K562 (cell line): ENCODE results near the gene SH3BGRL2. TPM values are rescaled to one million over a fixed set of nuclear protein-coding genes. Genes with fewer than 3 reads are reported as not detected.

ENCODE experiments used
- ATAC-seq: fragments of 200-7000 bp; cut with Tn5 transposase; 3 replicates; pipeline ENCODE4 v1.9.1; 2020; ENCODE audit warnings: moderate library complexity
- BruUV-seq: library from RNA; stranded (reverse); fragments of 400-500 nt; replicated peaks from 2 replicates; lab custom pipeline; 2021; lab: Mats Ljungman, UMichigan
- CTCF ChIA-PET: fragments of 300-600 bp; formaldehyde crosslinking; extraction: SDS; loops from one replicate; lab custom pipeline; 2021; ENCODE audit warnings: low intra/inter-chr PET ratio; lab: Yijun Ruan, JAX
- POLR2A ChIA-PET: fragments of 300-600, 350-650 bp; sonication (Branson Sonifier 250); formaldehyde crosslinking; extraction: SDS; loops from one replicate; lab custom pipeline; 2021; ENCODE audit warnings: antibody characterized with exemption, inconsistent platforms; lab: Yijun Ruan, JAX
- DNase-seq, 4 experiments: peaks; one replicate each; pipeline versions ENCODE4 v3.0.0 to v3.0.0-alpha.2; 2011 to 2018; ENCODE audit warnings: low spot score in 3 of 4, mixed read lengths in 3 of 4; ENCODE audit errors: extremely low read depth in 1 of 4
- FAIRE-seq: peaks from 2 replicates; lab custom pipeline; 2011; peaks lifted over from hg19 to GRCh38; lab: Jason Lieb, UNC
- H2AFZ ChIP-seq: 2 replicates; pipeline ENCODE4 v1.6.0; 2011; ENCODE audit warnings: low read depth, low read length, control low read depth, inconsistent platforms
- H3K27ac ChIP-seq: fragments of 200-600 bp; 3 replicates; pipeline ENCODE4 v1.8.0; 2011; ENCODE audit warnings: low read depth, mild to moderate bottlenecking, control low read depth, inconsistent platforms, low read length, moderate library complexity, mixed read lengths; ENCODE audit errors: extremely low read depth
- H3K27me3 ChIP-seq, 2 experiments: fragments of 300-600 bp in 1 of 2; 2 replicates in 1 of 2; 3 replicates in 1 of 2; pipeline versions ENCODE4 v1.6.0 to v1.8.0; 2011; ENCODE audit warnings: inconsistent platforms in 2 of 2, low read length in 2 of 2, mild to moderate bottlenecking in 1 of 2, mixed read lengths in 1 of 2, moderate library complexity in 1 of 2; ENCODE audit not compliant: control insufficient read depth in 2 of 2, insufficient read depth in 2 of 2
- H3K36me3 ChIP-seq: fragments of 300-600 bp; 3 replicates; pipeline ENCODE4 v1.8.0; 2011; ENCODE audit warnings: mild to moderate bottlenecking, low read length, inconsistent platforms; ENCODE audit not compliant: control insufficient read depth, insufficient read depth
- H3K4me1 ChIP-seq, 2 experiments: fragments of 200-600 bp in 1 of 2; replicated peaks in 1 of 2; 2 replicates in 1 of 2; 3 replicates in 1 of 2; pipeline versions ENCODE4 v1.5.1 to v1.8.0; 2011; ENCODE audit warnings: inconsistent platforms in 2 of 2, low read length in 2 of 2, mild to moderate bottlenecking in 1 of 2, mixed read lengths in 1 of 2, moderate library complexity in 1 of 2; ENCODE audit not compliant: control insufficient read depth in 2 of 2, insufficient read depth in 2 of 2
- H3K4me2 ChIP-seq: 2 replicates; pipeline ENCODE4 v1.6.1; 2011; ENCODE audit warnings: low read length, control low read depth, inconsistent platforms, mixed read lengths; ENCODE audit not compliant: insufficient read depth
- H3K4me3 ChIP-seq: fragments of 200-600 bp; sonication (generic), shearing (Covaris generic); 2 replicates; pipeline ENCODE4 v1.5.1; 2016; ENCODE audit warnings: control low read depth, inconsistent platforms
- H3K79me2 ChIP-seq: fragments of 200-600 bp; 3 replicates; pipeline ENCODE4 v1.8.0; 2011; ENCODE audit warnings: low read length, inconsistent platforms; ENCODE audit not compliant: control insufficient read depth, insufficient read depth
- H3K9ac ChIP-seq, 2 experiments: 2 replicates each; pipeline versions ENCODE4 v1.6.0 to v1.6.1; 2011; ENCODE audit warnings: low read depth in 2 of 2, low read length in 2 of 2, control low read depth in 1 of 2, inconsistent platforms in 1 of 2, mild to moderate bottlenecking in 1 of 2, mixed read lengths in 1 of 2; ENCODE audit not compliant: insufficient read depth in 1 of 2
- H3K9me1 ChIP-seq: one replicate; pipeline ENCODE4 v1.6.0; 2011; ENCODE audit warnings: inconsistent platforms, mild to moderate bottlenecking, low read length, moderate library complexity; ENCODE audit not compliant: control insufficient read depth, insufficient read depth
- H3K9me3 ChIP-seq: replicated peaks from 2 replicates; pipeline ENCODE4 v1.5.1; 2011; ENCODE audit warnings: low read depth, low read length, inconsistent platforms; ENCODE audit not compliant: control insufficient read depth, insufficient read depth
- H4K20me1 ChIP-seq: replicated peaks from 2 replicates; pipeline ENCODE4 v1.6.1; 2011; ENCODE audit warnings: low read length, inconsistent platforms, mixed read lengths; ENCODE audit not compliant: control insufficient read depth, insufficient read depth
- KDM4B ChIP-seq, 2 experiments: fragments of 450-650 bp in 1 of 2; sonication (generic) in 1 of 2; IDR thresholded peaks; 2 replicates each; pipeline ENCODE4 v1.6.1; 2016 to 2017; ENCODE audit warnings: borderline replicate concordance in 2 of 2, antibody characterized with exemption in 1 of 2, low read depth in 1 of 2, mild to moderate bottlenecking in 1 of 2
- ZNF274 ChIP-seq: IDR thresholded peaks from 2 replicates; pipeline ENCODE4 v1.6.1; 2011; ENCODE audit warnings: low read depth, mild to moderate bottlenecking, low read length, moderate library complexity, borderline replicate concordance
- ZNF696 ChIP-seq: fragments of 250-450 bp; sonication (Bioruptor Pico); conservative IDR thresholded peaks from 2 replicates; pipeline ENCODE4 v1.4.0; 2020; ENCODE audit warnings: mild to moderate bottlenecking, moderate library complexity
- WGBS: fragments of 100-300 bp; shearing (Covaris generic); methylation state at CpG from one replicate; pipeline ENCODE4 v1.1.6; 2016; ENCODE audit warnings: low coverage, mixed read lengths; ENCODE audit not compliant: insufficient coverage; ENCODE audit errors: missing lambda C conversion rate; 5-methylcytosine and 5-hydroxymethylcytosine counted together
- in situ Hi-C: fragments of 300-500 bp; cut with MboI; formaldehyde crosslinking; loops from 4 replicates; pipeline ENCODE4 v1.15.0; 2018; ENCODE audit warnings: inconsistent platforms, mixed read lengths
- intact Hi-C: fragments of 100-400 bp; cut with micrococcal nuclease; formaldehyde crosslinking; loops from 2 replicates; pipeline ENCODE4 v1.14.2; 2022
- polyA plus RNA-seq, 8 experiments: library from polyadenylated mRNA; depleted of rRNA in 4 of 8; stranded (reverse) in 5 of 8; unstranded in 3 of 8; fragments of >200 nt; fragmentation: Nextera tagmentation in 2 of 8; fragmentation: Illumina TruSeq in 1 of 8; extraction: Ambion mirVana in 2 of 8; extraction: Trizol in 1 of 8; gene quantifications; 2 replicates each; pipeline versions ENCODE4 v1.2.1 to v1.2.3, GENCODE V29; 2011 to 2014; ENCODE audit warnings: inconsistent platforms in 1 of 8, missing spikeins in 1 of 8
- total RNA-seq, 7 experiments: library from RNA; depleted of rRNA in 6 of 7; stranded (reverse); fragments of >200 nt in 6 of 7; fragmentation: Illumina TruSeq in 2 of 7; extraction: Trizol in 2 of 7; gene quantifications; 2 replicates each; pipeline versions ENCODE4 v1.2.1 to v1.2.3, GENCODE V29; 2011 to 2021; ENCODE audit warnings: low replicate concordance in 1 of 7
- TF ChIP-seq, protein P1 (sequence below): fragments of 250-450 bp; sonication (Bioruptor Pico); IDR thresholded peaks from 2 replicates; pipeline ENCODE4 v1.4.0; 2020
- TF ChIP-seq, protein P2 (sequence below), 2 experiments: fragments of 450-650 bp; formaldehyde crosslinking in 1 of 2; IDR thresholded peaks; 2 replicates each; pipeline versions ENCODE4 v1.4.0 to v1.6.1; 2014 to 2020; ENCODE audit warnings: mild to moderate bottlenecking in 2 of 2, borderline replicate concordance in 1 of 2, low read depth in 1 of 2
- TF ChIP-seq, protein P3 (sequence below): fragments of 250-450 bp; sonication (Bioruptor Pico); IDR thresholded peaks from 2 replicates; pipeline ENCODE4 v1.8.0; 2021; ENCODE audit warnings: mild to moderate bottlenecking, moderate library complexity

The SH3BGRL2 gene
- total and polyA plus RNA-seq, 9 of the 15 experiments (the other 6 are each of a cell fraction or from before 2014, with no cell fraction given) = 4.4 to 12.1 (median 7.3) TPM

DNA sequence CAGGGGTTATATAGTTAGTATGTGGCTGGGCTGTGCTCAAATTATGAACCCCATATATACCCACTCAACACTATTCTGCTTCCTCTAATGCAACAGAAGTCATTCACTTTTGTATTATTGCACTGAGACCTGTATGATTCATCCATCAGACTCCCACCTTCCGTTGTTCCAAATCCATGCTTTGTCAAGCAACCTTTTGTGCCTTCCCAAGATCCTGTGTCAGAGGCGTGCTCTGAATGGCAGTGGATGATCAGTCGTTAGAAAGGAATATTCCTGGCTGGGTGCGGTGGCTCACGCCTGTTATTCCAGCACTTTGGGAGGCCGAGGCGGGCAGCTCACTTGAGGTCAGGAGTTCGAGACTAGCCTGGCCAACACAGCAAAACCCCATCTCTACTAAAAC lies 103.2 kb downstream of the SH3BGRL2 start:
- ATAC-seq (no peak), FAIRE-seq (no peak), DNase-seq (no peak)
- peaks cover 0 to 2% of the 10 kb centered on the region in 2 experiments; a peak in 1 of 5 replicates for H3K27me3 ChIP-seq
- 6% methylated on average over 8 of the region's 8 CpGs for WGBS
- H2AFZ ChIP-seq = no peak overlapping the region
- intact Hi-C loops (no loop called here), in situ Hi-C loops (no loop called here)
- no peak overlapping the region for H3K4me3 ChIP-seq
- ChIA-PET CTCF (no interaction called here), POLR2A (no interaction called here)
- BruUV-seq = no TSS peak
- H3K27ac ChIP-seq = no peak overlapping the region
- no peaks in the 10 kb centered on the region for H4K20me1 ChIP-seq
- H3K9me3 ChIP-seq = no peaks in the 10 kb centered on the region
- no peaks in the 10 kb centered on the region for H3K36me3 ChIP-seq
- no peaks in the 10 kb centered on the region for H3K79me2 ChIP-seq
- no peaks in the 10 kb centered on the region for H3K4me1 ChIP-seq
- H3K4me2 ChIP-seq = no peak overlapping the region
- no peak overlapping the region for H3K9ac ChIP-seq
- H3K9me1 ChIP-seq = no peaks in the 10 kb centered on the region
- TF ChIP-seq KDM4B (IDR thresholded peaks at IDR 0.05; ENCODE audit: borderline replicate concordance in 2 of 2, low read depth in 1 of 2) (no peak), ZNF696 (CRISPR knock-in tag) (no peak), ZNF274 (no peak)
- TF ChIP-seq, protein P1, sequence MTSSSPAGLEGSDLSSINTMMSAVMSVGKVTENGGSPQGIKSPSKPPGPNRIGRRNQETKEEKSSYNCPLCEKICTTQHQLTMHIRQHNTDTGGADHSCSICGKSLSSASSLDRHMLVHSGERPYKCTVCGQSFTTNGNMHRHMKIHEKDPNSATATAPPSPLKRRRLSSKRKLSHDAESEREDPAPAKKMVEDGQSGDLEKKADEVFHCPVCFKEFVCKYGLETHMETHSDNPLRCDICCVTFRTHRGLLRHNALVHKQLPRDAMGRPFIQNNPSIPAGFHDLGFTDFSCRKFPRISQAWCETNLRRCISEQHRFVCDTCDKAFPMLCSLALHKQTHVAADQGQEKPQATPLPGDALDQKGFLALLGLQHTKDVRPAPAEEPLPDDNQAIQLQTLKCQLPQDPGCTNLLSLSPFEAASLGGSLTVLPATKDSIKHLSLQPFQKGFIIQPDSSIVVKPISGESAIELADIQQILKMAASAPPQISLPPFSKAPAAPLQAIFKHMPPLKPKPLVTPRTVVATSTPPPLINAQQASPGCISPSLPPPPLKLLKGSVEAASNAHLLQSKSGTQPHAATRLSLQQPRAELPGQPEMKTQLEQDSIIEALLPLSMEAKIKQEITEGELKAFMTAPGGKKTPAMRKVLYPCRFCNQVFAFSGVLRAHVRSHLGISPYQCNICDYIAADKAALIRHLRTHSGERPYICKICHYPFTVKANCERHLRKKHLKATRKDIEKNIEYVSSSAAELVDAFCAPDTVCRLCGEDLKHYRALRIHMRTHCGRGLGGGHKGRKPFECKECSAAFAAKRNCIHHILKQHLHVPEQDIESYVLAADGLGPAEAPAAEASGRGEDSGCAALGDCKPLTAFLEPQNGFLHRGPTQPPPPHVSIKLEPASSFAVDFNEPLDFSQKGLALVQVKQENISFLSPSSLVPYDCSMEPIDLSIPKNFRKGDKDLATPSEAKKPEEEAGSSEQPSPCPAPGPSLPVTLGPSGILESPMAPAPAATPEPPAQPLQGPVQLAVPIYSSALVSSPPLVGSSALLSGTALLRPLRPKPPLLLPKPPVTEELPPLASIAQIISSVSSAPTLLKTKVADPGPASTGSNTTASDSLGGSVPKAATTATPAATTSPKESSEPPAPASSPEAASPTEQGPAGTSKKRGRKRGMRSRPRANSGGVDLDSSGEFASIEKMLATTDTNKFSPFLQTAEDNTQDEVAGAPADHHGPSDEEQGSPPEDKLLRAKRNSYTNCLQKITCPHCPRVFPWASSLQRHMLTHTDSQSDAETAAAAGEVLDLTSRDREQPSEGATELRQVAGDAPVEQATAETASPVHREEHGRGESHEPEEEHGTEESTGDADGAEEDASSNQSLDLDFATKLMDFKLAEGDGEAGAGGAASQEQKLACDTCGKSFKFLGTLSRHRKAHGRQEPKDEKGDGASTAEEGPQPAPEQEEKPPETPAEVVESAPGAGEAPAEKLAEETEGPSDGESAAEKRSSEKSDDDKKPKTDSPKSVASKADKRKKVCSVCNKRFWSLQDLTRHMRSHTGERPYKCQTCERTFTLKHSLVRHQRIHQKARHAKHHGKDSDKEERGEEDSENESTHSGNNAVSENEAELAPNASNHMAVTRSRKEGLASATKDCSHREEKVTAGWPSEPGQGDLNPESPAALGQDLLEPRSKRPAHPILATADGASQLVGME (CRISPR knock-in tag) = no peak
- TF ChIP-seq, protein P2, sequence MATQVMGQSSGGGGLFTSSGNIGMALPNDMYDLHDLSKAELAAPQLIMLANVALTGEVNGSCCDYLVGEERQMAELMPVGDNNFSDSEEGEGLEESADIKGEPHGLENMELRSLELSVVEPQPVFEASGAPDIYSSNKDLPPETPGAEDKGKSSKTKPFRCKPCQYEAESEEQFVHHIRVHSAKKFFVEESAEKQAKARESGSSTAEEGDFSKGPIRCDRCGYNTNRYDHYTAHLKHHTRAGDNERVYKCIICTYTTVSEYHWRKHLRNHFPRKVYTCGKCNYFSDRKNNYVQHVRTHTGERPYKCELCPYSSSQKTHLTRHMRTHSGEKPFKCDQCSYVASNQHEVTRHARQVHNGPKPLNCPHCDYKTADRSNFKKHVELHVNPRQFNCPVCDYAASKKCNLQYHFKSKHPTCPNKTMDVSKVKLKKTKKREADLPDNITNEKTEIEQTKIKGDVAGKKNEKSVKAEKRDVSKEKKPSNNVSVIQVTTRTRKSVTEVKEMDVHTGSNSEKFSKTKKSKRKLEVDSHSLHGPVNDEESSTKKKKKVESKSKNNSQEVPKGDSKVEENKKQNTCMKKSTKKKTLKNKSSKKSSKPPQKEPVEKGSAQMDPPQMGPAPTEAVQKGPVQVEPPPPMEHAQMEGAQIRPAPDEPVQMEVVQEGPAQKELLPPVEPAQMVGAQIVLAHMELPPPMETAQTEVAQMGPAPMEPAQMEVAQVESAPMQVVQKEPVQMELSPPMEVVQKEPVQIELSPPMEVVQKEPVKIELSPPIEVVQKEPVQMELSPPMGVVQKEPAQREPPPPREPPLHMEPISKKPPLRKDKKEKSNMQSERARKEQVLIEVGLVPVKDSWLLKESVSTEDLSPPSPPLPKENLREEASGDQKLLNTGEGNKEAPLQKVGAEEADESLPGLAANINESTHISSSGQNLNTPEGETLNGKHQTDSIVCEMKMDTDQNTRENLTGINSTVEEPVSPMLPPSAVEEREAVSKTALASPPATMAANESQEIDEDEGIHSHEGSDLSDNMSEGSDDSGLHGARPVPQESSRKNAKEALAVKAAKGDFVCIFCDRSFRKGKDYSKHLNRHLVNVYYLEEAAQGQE (IDR thresholded peaks at IDR 0.05; ENCODE audit: borderline replicate concordance) = no peak
- TF ChIP-seq, protein P2 (CRISPR knock-in tag; IDR thresholded peaks at IDR 0.05; ENCODE audit: low read depth) = no peak
- TF ChIP-seq, protein P3, sequence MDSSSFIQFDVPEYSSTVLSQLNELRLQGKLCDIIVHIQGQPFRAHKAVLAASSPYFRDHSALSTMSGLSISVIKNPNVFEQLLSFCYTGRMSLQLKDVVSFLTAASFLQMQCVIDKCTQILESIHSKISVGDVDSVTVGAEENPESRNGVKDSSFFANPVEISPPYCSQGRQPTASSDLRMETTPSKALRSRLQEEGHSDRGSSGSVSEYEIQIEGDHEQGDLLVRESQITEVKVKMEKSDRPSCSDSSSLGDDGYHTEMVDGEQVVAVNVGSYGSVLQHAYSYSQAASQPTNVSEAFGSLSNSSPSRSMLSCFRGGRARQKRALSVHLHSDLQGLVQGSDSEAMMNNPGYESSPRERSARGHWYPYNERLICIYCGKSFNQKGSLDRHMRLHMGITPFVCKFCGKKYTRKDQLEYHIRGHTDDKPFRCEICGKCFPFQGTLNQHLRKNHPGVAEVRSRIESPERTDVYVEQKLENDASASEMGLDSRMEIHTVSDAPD (CRISPR knock-in tag) = no peak
